Measurements from ENCODE around the gene CLCA1. TPM values are rescaled to one million over a fixed set of nuclear protein-coding genes. Genes with fewer than 3 reads are reported as not detected.

CLCA1 gene
- total RNA-seq, 1 experiment from 2014 or later, result 0.12 TPM

DNA sequence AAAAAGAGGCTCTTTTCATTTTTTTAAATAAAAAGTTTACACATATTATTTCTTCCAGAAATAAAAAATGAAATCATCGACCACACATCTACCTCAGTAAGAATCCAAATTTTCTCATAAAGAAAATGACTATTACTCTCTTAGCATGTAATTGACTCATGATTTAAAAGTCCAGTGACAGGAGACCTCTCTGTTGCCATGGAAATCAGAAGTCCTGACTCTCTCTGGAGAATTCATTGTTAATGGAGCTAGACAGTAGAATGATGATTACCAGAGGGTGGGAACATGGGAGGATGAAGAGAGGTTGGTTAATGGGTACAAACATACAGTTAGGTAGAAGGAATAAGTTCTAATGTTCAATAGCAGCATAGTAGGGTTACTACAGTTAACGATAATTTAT, 73.1 kb downstream of the CLCA1 start:
- no peak for TF ChIP-seq SP1 (IDR thresholded peaks at IDR 0.05; ENCODE audit: low read depth)
- TF ChIP-seq YY1 (IDR thresholded peaks at IDR 0.05; ENCODE audit: extremely low read depth, insufficient replicate concordance, low read depth, low read length), result no peak
- no peak for TF ChIP-seq TCF7L2 (IDR thresholded peaks at IDR 0.05; ENCODE audit: borderline replicate concordance, extremely low read depth, insufficient read depth, insufficient read length)
- TF ChIP-seq FOSL1 (IDR thresholded peaks at IDR 0.05; ENCODE audit: low read depth), result no peak
- TF ChIP-seq ZNF274 (IDR thresholded peaks at IDR 0.05; ENCODE audit: low read depth, low read length), result no peak
- TF ChIP-seq EGR1 (IDR thresholded peaks at IDR 0.05; ENCODE audit: low read depth), result no peak
- TF ChIP-seq JUND (IDR thresholded peaks at IDR 0.05), result no peak
- TF ChIP-seq SRF (IDR thresholded peaks at IDR 0.05; ENCODE audit: low read depth), result no peak
- no peak for TF ChIP-seq POLR2AphosphoS5 (IDR thresholded peaks at IDR 0.05; ENCODE audit: low read depth, low read length)
- TF ChIP-seq, protein P1, sequence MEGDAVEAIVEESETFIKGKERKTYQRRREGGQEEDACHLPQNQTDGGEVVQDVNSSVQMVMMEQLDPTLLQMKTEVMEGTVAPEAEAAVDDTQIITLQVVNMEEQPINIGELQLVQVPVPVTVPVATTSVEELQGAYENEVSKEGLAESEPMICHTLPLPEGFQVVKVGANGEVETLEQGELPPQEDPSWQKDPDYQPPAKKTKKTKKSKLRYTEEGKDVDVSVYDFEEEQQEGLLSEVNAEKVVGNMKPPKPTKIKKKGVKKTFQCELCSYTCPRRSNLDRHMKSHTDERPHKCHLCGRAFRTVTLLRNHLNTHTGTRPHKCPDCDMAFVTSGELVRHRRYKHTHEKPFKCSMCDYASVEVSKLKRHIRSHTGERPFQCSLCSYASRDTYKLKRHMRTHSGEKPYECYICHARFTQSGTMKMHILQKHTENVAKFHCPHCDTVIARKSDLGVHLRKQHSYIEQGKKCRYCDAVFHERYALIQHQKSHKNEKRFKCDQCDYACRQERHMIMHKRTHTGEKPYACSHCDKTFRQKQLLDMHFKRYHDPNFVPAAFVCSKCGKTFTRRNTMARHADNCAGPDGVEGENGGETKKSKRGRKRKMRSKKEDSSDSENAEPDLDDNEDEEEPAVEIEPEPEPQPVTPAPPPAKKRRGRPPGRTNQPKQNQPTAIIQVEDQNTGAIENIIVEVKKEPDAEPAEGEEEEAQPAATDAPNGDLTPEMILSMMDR (IDR thresholded peaks at IDR 0.05 in 2 of 3, conservative IDR thresholded peaks at IDR 0.05 in 1 of 3; ENCODE audit: borderline replicate concordance in 1 of 3, insufficient read depth in 1 of 3, low read depth in 2 of 3, low read length in 2 of 3), result no peak
- no peak for TF ChIP-seq ELF1 (IDR thresholded peaks at IDR 0.05; ENCODE audit: borderline replicate concordance, low read depth)
- TF ChIP-seq SIN3A (IDR thresholded peaks at IDR 0.05; ENCODE audit: low read depth), result no peak
- no peak for TF ChIP-seq CEBPB (IDR thresholded peaks at IDR 0.05; ENCODE audit: low read depth)
- TF ChIP-seq CBX3 (IDR thresholded peaks at IDR 0.05; ENCODE audit: low read depth), result no peak
- TF ChIP-seq, protein P2, sequence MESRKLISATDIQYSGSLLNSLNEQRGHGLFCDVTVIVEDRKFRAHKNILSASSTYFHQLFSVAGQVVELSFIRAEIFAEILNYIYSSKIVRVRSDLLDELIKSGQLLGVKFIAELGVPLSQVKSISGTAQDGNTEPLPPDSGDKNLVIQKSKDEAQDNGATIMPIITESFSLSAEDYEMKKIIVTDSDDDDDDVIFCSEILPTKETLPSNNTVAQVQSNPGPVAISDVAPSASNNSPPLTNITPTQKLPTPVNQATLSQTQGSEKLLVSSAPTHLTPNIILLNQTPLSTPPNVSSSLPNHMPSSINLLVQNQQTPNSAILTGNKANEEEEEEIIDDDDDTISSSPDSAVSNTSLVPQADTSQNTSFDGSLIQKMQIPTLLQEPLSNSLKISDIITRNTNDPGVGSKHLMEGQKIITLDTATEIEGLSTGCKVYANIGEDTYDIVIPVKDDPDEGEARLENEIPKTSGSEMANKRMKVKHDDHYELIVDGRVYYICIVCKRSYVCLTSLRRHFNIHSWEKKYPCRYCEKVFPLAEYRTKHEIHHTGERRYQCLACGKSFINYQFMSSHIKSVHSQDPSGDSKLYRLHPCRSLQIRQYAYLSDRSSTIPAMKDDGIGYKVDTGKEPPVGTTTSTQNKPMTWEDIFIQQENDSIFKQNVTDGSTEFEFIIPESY (IDR thresholded peaks at IDR 0.05; ENCODE audit: extremely low read depth, insufficient replicate concordance, low read length), result no peak
- no peak for TF ChIP-seq RAD21 (IDR thresholded peaks at IDR 0.05; ENCODE audit: low read depth)
- no peak for TF ChIP-seq EZH2phosphoT487 (IDR thresholded peaks at IDR 0.05; ENCODE audit: borderline replicate concordance)
- no peak for TF ChIP-seq POLR2A (IDR thresholded peaks at IDR 0.05; ENCODE audit: borderline replicate concordance, extremely low read depth, insufficient read depth, insufficient read length)
- H3K4me1 ChIP-seq (ENCODE audit: control insufficient read depth in 1 of 2, insufficient read depth in 2 of 2, low read length in 2 of 2), result 0 out of 4 replicates have a peak, but pooled peaks cover 0 to 3% of the 10 kb centered on the region in 2 experiments
- H3K4me3 ChIP-seq (replicated peaks in 1 of 2; ENCODE audit: low read depth in 1 of 2, low read length in 2 of 2), result no peak overlapping the region
- intact Hi-C loops (cut with micrococcal nuclease), result no loop called here
- ChIA-PET CTCF (no interaction called here), POLR2A (no interaction called here), RAD21 (ENCODE audit: low non-redundant PET in 1 of 2, low total read pairs in 2 of 2, uncharacterized antibody in 2 of 2, unreplicated experiment in 2 of 2) (no interaction called here)
- no peak for ATAC-seq
- H4K20me1 ChIP-seq (ENCODE audit: insufficient read depth), result no peaks in the 10 kb centered on the region
- H3K9ac ChIP-seq (ENCODE audit: low read length), result no peak overlapping the region
- no peaks in the 10 kb centered on the region for H3K36me3 ChIP-seq (ENCODE audit: control insufficient read depth in 1 of 2, insufficient read depth in 2 of 2, low read length in 2 of 2)
- H3K27ac ChIP-seq (ENCODE audit: low read depth, low read length), result no peak overlapping the region
- no peak overlapping the region for H2AFZ ChIP-seq (ENCODE audit: low read depth, low read length, poor library complexity, severe bottlenecking)
- H3K9me2 ChIP-seq (ENCODE audit: insufficient read depth), result no peaks in the 10 kb centered on the region
- no peak for DNase-seq (ENCODE audit: low read depth, low spot score)
- H3K4me2 ChIP-seq (ENCODE audit: low read length), result no peak overlapping the region
- H3K79me2 ChIP-seq (ENCODE audit: insufficient read depth, low read length), result no peaks in the 10 kb centered on the region
- BruUV-seq (replicated peaks), result no TSS peak
- H3K27me3 ChIP-seq (ENCODE audit: insufficient read depth, low read length), result no peaks in the 10 kb centered on the region
- H3K9me3 ChIP-seq (ENCODE audit: control insufficient read depth in 1 of 2, insufficient read depth in 1 of 2, low read depth in 1 of 2, low read length in 2 of 2), result no peaks in the 10 kb centered on the region
